HEK293T (cell line): ENCODE data around the gene PPP1CA.

Source experiments
- CTCF ChIA-PET: fragments of 350-600 bp; formaldehyde crosslinking; extraction: SDS; loops from one replicate; lab custom pipeline; 2021; ENCODE audit warnings: antibody characterized with exemption, inconsistent platforms; lab: Yijun Ruan, JAX
- POLR2A ChIA-PET: fragments of 350-600 bp; formaldehyde crosslinking; extraction: SDS; loops from one replicate; lab custom pipeline; 2020; ENCODE audit warnings: antibody characterized with exemption, inconsistent platforms; lab: Yijun Ruan, JAX
- DNase-seq: peaks from one replicate; pipeline ENCODE4 v3.0.0; 2012; ENCODE audit warnings: mixed read lengths; ENCODE audit errors: extremely low spot score
- ARNT ChIP-seq: fragments of 450-650 bp; IDR thresholded peaks from 2 replicates; pipeline ENCODE4 v1.6.1; 2017; ENCODE audit warnings: mild to moderate bottlenecking
- BHLHE40 ChIP-seq: fragments of 450-650 bp; IDR thresholded peaks from 2 replicates; pipeline ENCODE4 v1.6.1; 2016; ENCODE audit warnings: mild to moderate bottlenecking, moderate library complexity, borderline replicate concordance
- CTBP1 ChIP-seq: fragments of 450-650 bp; IDR thresholded peaks from 2 replicates; pipeline ENCODE4 v1.6.1; 2016; ENCODE audit warnings: borderline replicate concordance
- ELF4 ChIP-seq: fragments of 450-650 bp; IDR thresholded peaks from 2 replicates; pipeline ENCODE4 v1.6.1; 2017; ENCODE audit warnings: antibody characterized with exemption
- FOXA1 ChIP-seq: fragments of 450-650 bp; IDR thresholded peaks from 2 replicates; pipeline ENCODE4 v1.6.1; 2016; ENCODE audit warnings: mild to moderate bottlenecking
- FOXK2 ChIP-seq: fragments of 450-650 bp; IDR thresholded peaks from 2 replicates; pipeline ENCODE4 v1.6.1; 2016; ENCODE audit warnings: mild to moderate bottlenecking
- FOXM1 ChIP-seq: fragments of 450-650 bp; IDR thresholded peaks from 2 replicates; pipeline ENCODE4 v1.6.1; 2017; ENCODE audit warnings: mild to moderate bottlenecking, borderline replicate concordance
- HDGF ChIP-seq: fragments of 450-650 bp; IDR thresholded peaks from 2 replicates; pipeline ENCODE4 v1.6.1; 2017; ENCODE audit warnings: antibody characterized with exemption, borderline replicate concordance
- L3MBTL2 ChIP-seq: fragments of 450-650 bp; conservative IDR thresholded peaks from 2 replicates; pipeline ENCODE4 v1.6.1; 2016; ENCODE audit warnings: mild to moderate bottlenecking
- LEF1 ChIP-seq: fragments of 450-650 bp; IDR thresholded peaks from 2 replicates; pipeline ENCODE4 v1.6.1; 2017; ENCODE audit warnings: mild to moderate bottlenecking, borderline replicate concordance
- NFRKB ChIP-seq: fragments of 450-650 bp; IDR thresholded peaks from 2 replicates; pipeline ENCODE4 v1.6.1; 2016; ENCODE audit warnings: mild to moderate bottlenecking, moderate library complexity
- PKNOX1 ChIP-seq: fragments of 450-650 bp; IDR thresholded peaks from 2 replicates; pipeline ENCODE4 v1.6.1; 2016
- SP1 ChIP-seq: fragments of 450-650 bp; IDR thresholded peaks from 2 replicates; pipeline ENCODE4 v1.6.1; 2017
- SUZ12 ChIP-seq: fragments of 450-650 bp; IDR thresholded peaks from 2 replicates; pipeline ENCODE4 v1.6.1; 2016; ENCODE audit warnings: mild to moderate bottlenecking
- TARDBP ChIP-seq: fragments of 450-650 bp; IDR thresholded peaks from 2 replicates; pipeline ENCODE4 v1.6.1; 2016
- ZNF384 ChIP-seq: fragments of 450-650 bp; IDR thresholded peaks from 2 replicates; pipeline ENCODE4 v1.6.1; 2016

The PPP1CA gene

GRCh38 chr11:67435031-67435726 lies 33.5 kb upstream of the PPP1CA start:
- no peak for TF ChIP-seq FOXK2
- ChIA-PET CTCF (no interaction called here), POLR2A (no interaction called here)
- no peak for DNase-seq

DNA sequence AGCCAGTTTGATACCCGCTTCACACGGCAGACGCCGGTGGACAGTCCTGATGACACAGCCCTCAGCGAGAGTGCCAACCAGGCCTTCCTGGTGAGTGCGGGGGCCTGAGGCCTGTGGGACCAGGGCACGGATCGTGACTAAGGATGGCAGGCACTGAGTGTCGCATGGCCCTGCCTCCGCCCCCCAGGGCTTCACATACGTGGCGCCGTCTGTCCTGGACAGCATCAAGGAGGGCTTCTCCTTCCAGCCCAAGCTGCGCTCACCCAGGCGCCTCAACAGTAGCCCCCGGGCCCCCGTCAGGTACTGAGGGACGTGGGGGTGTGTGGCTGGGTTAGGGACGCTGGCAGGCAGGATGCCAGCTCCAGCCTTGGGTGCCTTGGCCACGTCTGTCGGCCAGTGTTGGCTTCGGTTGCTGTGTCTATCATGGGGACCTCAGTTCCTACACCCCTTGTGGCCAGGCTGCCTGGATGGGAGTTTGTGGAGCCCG lies 32.8 kb upstream of the PPP1CA start:
- TF ChIP-seq SUZ12 (no peak), PKNOX1 (no peak), L3MBTL2 (no peak), FOXK2 (no peak), ARNT (no peak), FOXM1 (no peak), ZNF384 (no peak), TARDBP (no peak)
- no peak for DNase-seq
- ChIA-PET CTCF (no interaction called here), POLR2A (no interaction called here)

- TF ChIP-seq SUZ12 (no peak), SP1 (no peak), L3MBTL2 (no peak), NFRKB (no peak), LEF1 (no peak), FOXK2 (no peak), ELF4 (no peak), TARDBP (no peak), PKNOX1 (no peak), FOXA1 (no peak), ZNF384 (no peak), CTBP1 (no peak), HDGF (no peak), ARNT (no peak), FOXM1 (no peak), BHLHE40 (no peak)
- CTCF ChIA-PET, result no interaction called here
- no peak for DNase-seq
- POLR2A ChIA-PET, result no interaction called here
These were observed 32.1 kb upstream of the PPP1CA start for GRCh38 chr11:67433536-67434394.

DNA sequence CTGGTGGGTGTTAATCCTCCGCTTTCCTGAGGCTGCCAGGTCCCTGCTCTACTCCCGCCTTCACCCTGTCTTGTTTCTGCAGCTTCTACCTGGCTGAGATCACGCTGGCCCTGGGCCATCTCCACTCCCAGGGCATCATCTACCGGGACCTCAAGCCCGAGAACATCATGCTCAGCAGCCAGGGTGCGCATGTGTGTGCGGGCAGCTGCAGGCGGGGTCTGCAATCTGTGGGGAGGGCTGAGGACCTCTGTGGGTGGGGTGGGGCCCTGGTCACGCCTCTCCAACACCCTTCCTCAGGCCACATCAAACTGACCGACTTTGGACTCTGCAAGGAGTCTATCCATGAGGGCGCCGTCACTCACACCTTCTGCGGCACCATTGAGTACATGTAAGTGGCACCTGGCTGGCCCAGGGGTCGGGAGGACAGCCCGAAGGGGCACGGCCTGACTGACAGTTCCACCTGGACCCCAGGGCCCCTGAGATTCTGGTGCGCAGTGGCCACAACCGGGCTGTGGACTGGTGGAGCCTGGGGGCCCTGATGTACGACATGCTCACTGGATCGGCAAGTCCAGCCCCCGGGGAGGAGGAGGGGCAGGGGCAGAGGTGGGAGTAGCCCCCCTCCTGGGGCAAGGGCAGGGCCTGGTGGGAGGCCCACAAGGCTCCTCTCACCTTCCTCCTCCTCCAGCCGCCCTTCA lies 31.1 kb upstream of the PPP1CA start:
- ChIA-PET CTCF (no interaction called here), POLR2A (interaction anchor here (1.0 kb wide), 1 partner anchor 33 kb away, joined by 3 read pairs; no protein-coding TSS in a partner anchor)
- no peak for TF ChIP-seq L3MBTL2
- TF ChIP-seq LEF1, result no peak
- TF ChIP-seq TARDBP, result no peak
- TF ChIP-seq CTBP1, result no peak
- no peak for TF ChIP-seq PKNOX1
- TF ChIP-seq ARNT, result no peak
- TF ChIP-seq FOXK2, result no peak
- TF ChIP-seq SP1, result no peak
- no peak for TF ChIP-seq ZNF384
- TF ChIP-seq HDGF, result no peak
- no peak for TF ChIP-seq ELF4
- TF ChIP-seq FOXA1, result no peak
- no peak for TF ChIP-seq BHLHE40

DNA sequence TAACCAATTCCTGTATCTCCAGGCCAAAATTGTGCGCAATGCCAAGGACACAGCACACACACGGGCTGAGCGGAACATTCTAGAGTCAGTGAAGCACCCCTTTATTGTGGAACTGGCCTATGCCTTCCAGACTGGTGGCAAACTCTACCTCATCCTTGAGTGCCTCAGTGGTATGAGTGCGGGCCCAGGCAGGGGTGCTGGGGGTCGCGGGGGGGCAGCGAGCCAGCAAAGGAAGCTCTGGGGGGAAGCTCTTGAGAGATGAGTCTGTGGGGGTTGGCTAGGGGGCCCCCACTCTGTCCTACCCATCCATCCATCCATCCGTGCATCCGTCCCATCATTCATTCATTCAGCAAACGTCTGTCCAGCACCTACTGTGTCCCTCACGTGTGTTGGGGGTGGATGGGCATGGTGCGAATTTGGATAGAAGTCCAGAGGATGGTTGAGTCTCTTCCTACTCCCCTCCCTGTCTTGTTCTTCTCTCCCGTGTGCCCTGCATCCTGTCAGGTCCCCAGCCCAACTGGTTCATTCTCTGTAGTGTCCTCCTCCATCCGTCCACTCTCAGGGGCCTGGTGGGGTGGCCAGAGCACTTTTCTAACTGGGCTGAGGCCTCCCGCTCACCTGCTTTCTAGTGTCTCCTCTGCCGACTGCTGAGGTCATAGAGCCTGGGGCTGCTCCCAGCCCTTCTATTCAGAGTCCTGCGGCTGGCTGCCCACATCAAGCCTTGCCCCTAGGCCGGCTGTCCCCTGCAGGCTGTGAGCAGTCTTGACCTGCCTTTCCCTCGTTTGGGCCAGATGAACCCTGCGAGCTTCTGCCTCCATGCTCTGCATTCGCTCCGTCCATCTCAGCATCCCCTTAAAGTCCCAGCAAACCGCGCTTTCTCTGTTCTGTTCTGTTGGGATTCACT lies 29.9 kb upstream of the PPP1CA start:
- TF ChIP-seq ARNT (no peak), ELF4 (no peak), SUZ12 (no peak), L3MBTL2 (no peak), LEF1 (no peak), ZNF384 (no peak), PKNOX1 (no peak), CTBP1 (no peak), FOXK2 (no peak), FOXA1 (no peak), SP1 (no peak), HDGF (no peak), BHLHE40 (no peak), FOXM1 (no peak), TARDBP (no peak)
- POLR2A ChIA-PET, result interaction anchor here (1.0 kb wide), 1 partner anchor 34 kb away, joined by 3 read pairs; no protein-coding TSS in a partner anchor
- DNase-seq, result no peak
- CTCF ChIA-PET, result interaction anchor here (0.6 to 0.7 kb wide), 2 partner anchors 11 to 177 kb away, joined by 3 to 7 read pairs; no protein-coding TSS in a partner anchor

More for the DNA sequence above, 31.1 kb upstream of the PPP1CA start:
- DNase-seq, result no peak
